CD4-positive, alpha-beta T cell treated with Interleukin-21 for 1 hour (primary cell): ENCODE results near the gene GLIS1.

Experiments
- DNase-seq: peaks from one replicate; pipeline ENCODE4 v3.0.0-alpha.2; 2020

The GLIS1 gene

GRCh38 chr1:53589043-53589887, 149.7 kb downstream of the GLIS1 start:
- no peak for DNase-seq

- DNase-seq = no peak
Measured at GRCh38 chr1:53588053-53588779, 150.7 kb downstream of the GLIS1 start.

- DNase-seq = no peak
Measured at GRCh38 chr1:53587252-53587988, 151.5 kb downstream of the GLIS1 start.

GRCh38 chr1:53586765-53587164, 152.2 kb downstream of the GLIS1 start:
- no peak for DNase-seq

GRCh38 chr1:53585565-53585964, 153.4 kb downstream of the GLIS1 start:
- no peak for DNase-seq

- peak; percentile 66 for DNase-seq
Measured at GRCh38 chr1:53585129-53585528, 153.8 kb downstream of the GLIS1 start.

GRCh38 chr1:53584777-53585107, 154.2 kb downstream of the GLIS1 start:
- no peak for DNase-seq

- no peak for DNase-seq
Measured at GRCh38 chr1:53583868-53584776, 154.8 kb downstream of the GLIS1 start.

- no peak for DNase-seq
Measured at GRCh38 chr1:53583021-53583867, 155.7 kb downstream of the GLIS1 start.

GRCh38 chr1:53582211-53583020, 156.5 kb downstream of the GLIS1 start:
- DNase-seq = peak; percentile 44

- DNase-seq = no peak
Measured at GRCh38 chr1:53581476-53581875, 157.5 kb downstream of the GLIS1 start.

- no peak for DNase-seq
Measured at GRCh38 chr1:53580739-53581475, 158.1 kb downstream of the GLIS1 start.

- DNase-seq = no peak
Measured at GRCh38 chr1:53580009-53580400, 159.0 kb downstream of the GLIS1 start.

- no peak for DNase-seq
Measured at GRCh38 chr1:53579221-53580008, 159.5 kb downstream of the GLIS1 start.

GRCh38 chr1:53578358-53578757, 160.6 kb downstream of the GLIS1 start:
- no peak for DNase-seq

GRCh38 chr1:53577761-53578100, 161.2 kb downstream of the GLIS1 start:
- no peak for DNase-seq

GRCh38 chr1:53576866-53577760, 161.9 kb downstream of the GLIS1 start:
- no peak for DNase-seq

GRCh38 chr1:53576381-53576801, 162.6 kb downstream of the GLIS1 start:
- no peak for DNase-seq
